ENCODE data around the gene ATP10B.

GRCh38 chr5:160534914-160535313 is 317.1 kb downstream of the ATP10B start:
- TF ChIP-seq, protein P1, sequence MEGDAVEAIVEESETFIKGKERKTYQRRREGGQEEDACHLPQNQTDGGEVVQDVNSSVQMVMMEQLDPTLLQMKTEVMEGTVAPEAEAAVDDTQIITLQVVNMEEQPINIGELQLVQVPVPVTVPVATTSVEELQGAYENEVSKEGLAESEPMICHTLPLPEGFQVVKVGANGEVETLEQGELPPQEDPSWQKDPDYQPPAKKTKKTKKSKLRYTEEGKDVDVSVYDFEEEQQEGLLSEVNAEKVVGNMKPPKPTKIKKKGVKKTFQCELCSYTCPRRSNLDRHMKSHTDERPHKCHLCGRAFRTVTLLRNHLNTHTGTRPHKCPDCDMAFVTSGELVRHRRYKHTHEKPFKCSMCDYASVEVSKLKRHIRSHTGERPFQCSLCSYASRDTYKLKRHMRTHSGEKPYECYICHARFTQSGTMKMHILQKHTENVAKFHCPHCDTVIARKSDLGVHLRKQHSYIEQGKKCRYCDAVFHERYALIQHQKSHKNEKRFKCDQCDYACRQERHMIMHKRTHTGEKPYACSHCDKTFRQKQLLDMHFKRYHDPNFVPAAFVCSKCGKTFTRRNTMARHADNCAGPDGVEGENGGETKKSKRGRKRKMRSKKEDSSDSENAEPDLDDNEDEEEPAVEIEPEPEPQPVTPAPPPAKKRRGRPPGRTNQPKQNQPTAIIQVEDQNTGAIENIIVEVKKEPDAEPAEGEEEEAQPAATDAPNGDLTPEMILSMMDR (IDR thresholded peaks at IDR 0.05) = no peak
- TF ChIP-seq, protein P2, sequence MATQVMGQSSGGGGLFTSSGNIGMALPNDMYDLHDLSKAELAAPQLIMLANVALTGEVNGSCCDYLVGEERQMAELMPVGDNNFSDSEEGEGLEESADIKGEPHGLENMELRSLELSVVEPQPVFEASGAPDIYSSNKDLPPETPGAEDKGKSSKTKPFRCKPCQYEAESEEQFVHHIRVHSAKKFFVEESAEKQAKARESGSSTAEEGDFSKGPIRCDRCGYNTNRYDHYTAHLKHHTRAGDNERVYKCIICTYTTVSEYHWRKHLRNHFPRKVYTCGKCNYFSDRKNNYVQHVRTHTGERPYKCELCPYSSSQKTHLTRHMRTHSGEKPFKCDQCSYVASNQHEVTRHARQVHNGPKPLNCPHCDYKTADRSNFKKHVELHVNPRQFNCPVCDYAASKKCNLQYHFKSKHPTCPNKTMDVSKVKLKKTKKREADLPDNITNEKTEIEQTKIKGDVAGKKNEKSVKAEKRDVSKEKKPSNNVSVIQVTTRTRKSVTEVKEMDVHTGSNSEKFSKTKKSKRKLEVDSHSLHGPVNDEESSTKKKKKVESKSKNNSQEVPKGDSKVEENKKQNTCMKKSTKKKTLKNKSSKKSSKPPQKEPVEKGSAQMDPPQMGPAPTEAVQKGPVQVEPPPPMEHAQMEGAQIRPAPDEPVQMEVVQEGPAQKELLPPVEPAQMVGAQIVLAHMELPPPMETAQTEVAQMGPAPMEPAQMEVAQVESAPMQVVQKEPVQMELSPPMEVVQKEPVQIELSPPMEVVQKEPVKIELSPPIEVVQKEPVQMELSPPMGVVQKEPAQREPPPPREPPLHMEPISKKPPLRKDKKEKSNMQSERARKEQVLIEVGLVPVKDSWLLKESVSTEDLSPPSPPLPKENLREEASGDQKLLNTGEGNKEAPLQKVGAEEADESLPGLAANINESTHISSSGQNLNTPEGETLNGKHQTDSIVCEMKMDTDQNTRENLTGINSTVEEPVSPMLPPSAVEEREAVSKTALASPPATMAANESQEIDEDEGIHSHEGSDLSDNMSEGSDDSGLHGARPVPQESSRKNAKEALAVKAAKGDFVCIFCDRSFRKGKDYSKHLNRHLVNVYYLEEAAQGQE (IDR thresholded peaks at IDR 0.05; ENCODE audit: insufficient read depth in 1 of 2, low read depth in 2 of 2, low read length in 1 of 2) = no peak
- TF ChIP-seq POLR2AphosphoS5 (IDR thresholded peaks at IDR 0.05; ENCODE audit: low read depth, low read length) = no peak
